ENCODE data around the gene RIPOR2.

GRCh38 chr6:24760210-24760609 lies 175.6 kb downstream of the RIPOR2 start:
- no peak for TF ChIP-seq CTCF (IDR thresholded peaks at IDR 0.05 in 2 of 3, conservative IDR thresholded peaks at IDR 0.05 in 1 of 3; ENCODE audit: control insufficient read depth in 2 of 3, extremely low read depth in 1 of 3, insufficient read depth in 1 of 3, low read depth in 3 of 3, low read length in 3 of 3)
- no peak for TF ChIP-seq GABPA (IDR thresholded peaks at IDR 0.05; ENCODE audit: low read depth)
- TF ChIP-seq BHLHE40 (IDR thresholded peaks at IDR 0.05; ENCODE audit: borderline replicate concordance in 1 of 2, low read depth in 2 of 2, low read length in 1 of 2), result no peak
- no peak for TF ChIP-seq POLR2A (IDR thresholded peaks at IDR 0.05; ENCODE audit: low read depth, low read length)
- no peak for TF ChIP-seq ZNF687 (IDR thresholded peaks at IDR 0.05)
- no peak for TF ChIP-seq SIN3A (IDR thresholded peaks at IDR 0.05; ENCODE audit: low read depth, low read length)
- TF ChIP-seq POLR2AphosphoS2 (IDR thresholded peaks at IDR 0.05; ENCODE audit: low read depth, low read length), result no peak
- no peak for TF ChIP-seq CEBPB (IDR thresholded peaks at IDR 0.05; ENCODE audit: borderline replicate concordance in 1 of 2, low read depth in 2 of 2, low read length in 2 of 2)
- TF ChIP-seq SMAD1 (IDR thresholded peaks at IDR 0.05; ENCODE audit: low read depth, partially characterized antibody), result no peak
- TF ChIP-seq SUZ12 (IDR thresholded peaks at IDR 0.05; ENCODE audit: unreplicated experiment), result no peak
- no peak for TF ChIP-seq MAX (IDR thresholded peaks at IDR 0.05; ENCODE audit: low read depth, low read length)
- no peak for TF ChIP-seq ELK1 (IDR thresholded peaks at IDR 0.05; ENCODE audit: low read depth, low read length)
